Measurements from ENCODE around the gene BEST4.
"Not testable (repeated sequence)": the region's sequence is repeated elsewhere in the genome, so short reads cannot be mapped to it uniquely, and the experiment has no call there.

The BEST4 gene

DNA sequence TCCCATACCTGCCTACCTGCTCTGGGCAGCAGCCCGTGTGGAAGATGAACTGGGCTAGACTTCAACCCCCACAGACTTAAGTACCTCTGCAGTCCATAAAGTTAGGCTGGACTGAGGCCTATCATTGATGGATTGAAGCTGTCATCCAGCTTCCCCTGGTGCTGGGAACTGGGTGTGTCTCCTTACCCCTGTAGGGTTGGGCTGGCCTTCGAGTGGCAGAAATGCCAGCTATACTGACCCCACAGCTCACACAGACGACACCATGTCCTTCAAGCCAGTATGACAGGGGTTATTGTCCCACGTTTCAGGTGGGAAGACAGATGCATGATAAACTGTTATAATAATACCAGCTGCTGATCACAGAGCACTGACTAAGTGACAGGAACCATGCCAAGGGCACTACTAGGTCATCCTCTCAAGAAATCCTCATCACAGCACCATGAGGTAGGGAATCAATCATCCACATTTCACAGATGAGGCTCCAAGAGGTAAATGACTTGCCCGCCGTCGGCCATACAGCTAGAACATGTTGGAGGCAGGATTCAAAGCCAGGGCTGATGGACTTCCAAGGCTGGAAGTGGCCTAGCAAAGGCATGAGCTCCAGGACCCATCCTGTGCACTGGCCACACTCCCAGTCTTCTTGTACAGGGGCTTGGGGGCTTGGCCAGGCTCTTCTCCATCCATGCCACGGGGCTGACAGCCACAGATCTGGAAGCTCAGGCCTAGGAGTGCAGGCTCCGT is at the start of gene BEST4:
BEST4 (minus strand) TSS at position 51 of the 741 bp plus-strand sequence. CDS start 465 bp downstream, outside the sequence.
- intact Hi-C loops (cut with DNase I): no loop called here
- peak in 3 of 10 donors; percentile 24 to 45 (median 39) for DNase-seq

DNA sequence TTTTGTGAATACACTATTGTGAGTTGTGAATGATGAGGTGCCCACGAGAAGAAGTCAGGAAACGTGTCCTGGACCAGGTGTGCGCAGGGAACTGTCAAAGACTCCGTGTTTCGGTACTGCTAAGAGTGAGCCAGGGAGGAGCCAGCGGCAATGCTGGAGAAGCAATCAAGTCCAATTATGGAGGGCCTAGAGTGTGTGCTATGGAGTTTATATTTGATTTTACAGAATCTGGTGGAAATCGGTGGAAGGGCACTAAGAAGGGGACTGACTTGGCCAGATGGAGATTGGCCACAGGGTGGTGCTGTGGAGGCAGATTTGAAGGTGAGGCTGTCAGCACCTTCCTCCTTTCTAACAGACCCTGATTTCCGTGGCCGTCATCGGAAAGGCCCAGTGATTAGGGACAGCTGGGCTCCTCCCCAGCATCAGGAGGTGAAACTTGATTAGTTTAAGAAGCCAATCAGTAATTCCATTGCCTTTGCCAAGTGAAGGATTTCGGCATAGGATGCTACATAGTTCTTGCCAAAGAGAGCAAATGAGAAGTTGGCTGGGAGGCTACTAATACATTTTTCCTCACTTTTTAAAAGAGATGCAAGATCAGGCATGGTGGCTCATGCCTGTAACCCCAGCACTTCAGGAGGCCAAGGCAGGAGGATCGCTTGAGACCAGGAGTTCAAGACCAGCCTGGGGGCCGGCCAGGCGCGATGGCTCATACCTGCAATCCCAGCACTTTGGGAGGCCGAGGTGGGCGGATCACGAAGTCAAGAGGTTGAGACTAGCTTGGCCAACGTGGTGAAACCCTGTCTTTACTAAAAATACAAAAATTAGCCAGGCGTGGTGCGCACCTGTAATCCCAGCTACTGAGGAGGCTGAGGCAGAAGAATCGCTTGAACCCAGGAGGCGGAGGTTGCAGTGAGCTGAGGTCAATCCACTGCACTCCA is 48.0 kb upstream of the BEST4 start:
- DNase-seq: peak; percentile 64 to 97 (median 86)
- intact Hi-C loops (cut with DNase I): loop anchor here (5.0 to 10.0 kb wide), 4 partner anchors 104 to 469 kb away; partner anchors contain the start of genes EIF2B3, HECTD3, RNU5D-1 and UROD

DNA sequence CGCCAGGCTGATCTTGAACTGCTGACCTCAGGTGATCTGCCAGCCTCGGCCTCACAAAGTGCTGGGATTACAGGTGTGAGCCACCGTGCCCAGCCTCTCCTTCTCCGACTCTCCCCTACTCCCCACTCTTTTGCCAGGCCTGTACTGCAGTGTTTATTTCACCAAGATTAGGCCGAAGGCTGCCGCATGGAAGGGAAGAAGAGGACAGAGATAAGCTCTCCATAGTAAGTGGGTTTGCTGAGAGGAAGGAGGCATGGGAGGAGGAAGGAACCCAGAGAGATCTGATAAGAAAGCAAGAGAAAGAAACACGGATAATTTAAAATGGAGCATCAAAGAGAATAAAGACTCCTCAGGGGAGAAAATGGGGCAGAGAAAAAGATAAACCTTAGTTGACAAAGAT is 46.4 kb upstream of the BEST4 start:
- DNase-seq: peak in 3 of 10 donors; percentile 1 to 26 (median 17)
- intact Hi-C loops (cut with DNase I): loop anchor here (10.0 kb wide), 1 partner anchor 470 kb away; no protein-coding TSS in a partner anchor

DNA sequence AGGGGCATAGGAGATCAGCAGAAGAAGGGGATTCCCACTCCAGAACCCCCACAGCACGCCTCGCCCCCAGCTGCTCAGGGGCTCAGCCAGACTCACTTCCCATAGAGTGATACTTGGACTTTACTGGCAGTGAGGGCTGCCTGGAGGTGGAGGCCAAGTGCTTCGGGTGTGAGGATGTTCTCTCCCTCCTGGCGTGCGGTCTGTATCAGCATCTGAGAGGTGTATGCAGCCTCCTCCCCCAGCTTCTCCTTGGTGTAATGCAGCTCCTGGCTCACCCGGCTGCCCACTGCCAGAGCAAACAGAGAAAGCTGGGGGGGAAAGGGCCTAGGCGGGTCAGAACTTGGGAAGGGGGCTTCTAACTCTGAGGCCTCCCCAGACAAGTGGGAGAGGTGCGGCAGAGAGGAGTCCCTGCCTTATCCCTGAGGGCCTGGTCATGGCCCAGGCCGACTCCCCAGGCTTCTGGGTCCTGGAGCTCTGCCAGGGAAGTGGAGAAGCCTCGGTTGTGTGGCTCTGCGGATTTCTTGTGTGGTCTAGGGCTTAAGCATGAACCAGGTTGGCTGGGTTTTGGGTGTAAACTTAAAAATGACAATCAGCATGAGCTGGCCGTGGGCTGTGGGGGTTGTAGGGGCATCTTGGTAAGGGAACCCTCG is 44.2 kb upstream of the BEST4 start:
- intact Hi-C loops (cut with DNase I): loop anchor here (10.0 kb wide), 1 partner anchor 473 kb away; no protein-coding TSS in a partner anchor
- peak in 3 of 10 donors; percentile 2 to 66 (median 57) for DNase-seq

DNA sequence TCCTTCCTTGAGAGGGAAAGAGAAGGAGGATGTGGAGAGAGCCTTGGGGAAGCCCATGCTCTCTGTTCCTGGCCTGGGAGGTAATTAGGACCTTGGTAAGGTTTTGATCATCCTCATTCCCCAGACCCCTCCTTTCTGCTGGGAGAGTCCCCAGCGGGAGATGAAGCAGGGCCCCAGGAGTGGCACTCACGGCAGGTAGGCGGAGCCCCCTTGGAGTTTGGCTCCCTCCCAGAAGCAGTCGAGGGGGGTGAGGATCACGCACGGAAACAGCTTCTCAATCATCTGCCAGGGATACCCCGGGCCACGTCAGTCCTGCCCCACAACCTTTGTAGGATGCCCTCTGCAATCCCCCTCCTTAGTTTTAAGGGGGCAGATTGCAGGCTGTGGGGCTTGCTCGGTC is 43.5 kb upstream of the BEST4 start:
- intact Hi-C loops (cut with DNase I): loop anchor here (10.0 kb wide), 1 partner anchor 473 kb away; no protein-coding TSS in a partner anchor
- peak in 3 of 10 donors; percentile 1 to 70 (median 48) for DNase-seq

DNA sequence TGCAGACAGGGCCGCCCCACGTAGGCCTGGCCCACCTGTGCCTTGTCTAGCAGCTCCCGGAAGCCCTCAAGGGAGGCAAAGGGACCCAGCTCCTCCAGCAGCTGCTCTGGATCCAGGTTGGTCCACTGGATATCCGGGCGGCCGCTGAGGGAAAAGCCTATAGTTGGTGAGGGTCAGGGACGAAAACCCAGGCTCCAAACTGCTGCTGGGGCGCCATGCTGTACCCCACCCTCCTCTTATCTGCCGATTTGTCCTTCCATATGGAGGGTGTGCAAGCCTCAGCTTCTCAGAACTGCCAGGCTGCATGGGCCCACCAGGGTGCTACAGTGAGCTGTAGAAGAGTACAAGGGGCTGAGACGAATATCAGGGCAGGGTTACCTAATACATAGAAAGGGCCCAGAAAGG is 42.9 kb upstream of the BEST4 start:
- intact Hi-C loops (cut with DNase I): loop anchor here (10.0 kb wide), 1 partner anchor 474 kb away; no protein-coding TSS in a partner anchor
- DNase-seq: peak in 3 of 10 donors; percentile 0 to 67 (median 67)

DNA sequence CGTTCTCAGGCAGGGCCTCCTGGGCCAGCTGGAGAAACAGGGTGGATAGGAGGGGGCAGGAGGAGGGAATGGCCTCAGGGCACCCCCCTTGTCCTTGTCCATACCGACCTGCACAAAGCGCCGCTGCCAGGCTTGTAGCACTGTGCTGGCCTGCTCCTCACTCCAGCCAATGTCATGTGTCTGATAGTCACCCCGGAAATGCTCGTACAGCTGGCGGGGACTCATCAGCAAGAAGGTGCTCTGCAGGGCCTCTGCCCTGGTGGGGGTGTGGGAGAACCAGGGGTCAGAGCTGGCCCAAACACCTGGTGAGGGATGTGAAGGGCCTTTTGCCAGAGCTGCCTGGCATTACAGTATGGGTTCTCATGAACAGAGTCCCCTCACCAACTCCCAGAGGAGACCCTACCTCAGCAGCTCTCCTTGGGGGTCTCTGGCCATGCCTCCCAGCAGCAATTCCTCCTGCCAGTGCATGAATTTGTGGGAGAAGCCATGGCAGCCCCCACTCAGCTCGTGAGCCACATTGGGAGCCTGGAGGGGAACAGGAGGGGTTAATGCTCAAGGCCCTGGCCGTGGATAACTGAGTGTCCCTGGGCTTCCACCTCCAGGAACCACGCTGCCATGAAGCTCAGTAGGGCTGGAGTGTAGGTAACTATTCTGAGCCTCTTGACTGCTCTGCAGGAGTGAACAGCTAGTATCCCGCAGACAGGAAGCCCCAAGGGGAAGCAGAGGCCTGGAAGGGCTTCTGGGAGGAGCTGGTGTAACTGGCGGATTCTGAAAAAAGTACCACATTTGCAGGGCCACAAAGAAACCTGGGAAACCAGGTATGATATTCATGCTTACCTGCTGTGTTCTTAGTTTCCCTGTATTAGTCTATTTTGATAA is 41.8 kb upstream of the BEST4 start:
- intact Hi-C loops (cut with DNase I): loop anchor here (10.0 kb wide), 1 partner anchor 475 kb away; no protein-coding TSS in a partner anchor
- DNase-seq: peak in 2 of 10 donors; percentile 69 to 77

DNA sequence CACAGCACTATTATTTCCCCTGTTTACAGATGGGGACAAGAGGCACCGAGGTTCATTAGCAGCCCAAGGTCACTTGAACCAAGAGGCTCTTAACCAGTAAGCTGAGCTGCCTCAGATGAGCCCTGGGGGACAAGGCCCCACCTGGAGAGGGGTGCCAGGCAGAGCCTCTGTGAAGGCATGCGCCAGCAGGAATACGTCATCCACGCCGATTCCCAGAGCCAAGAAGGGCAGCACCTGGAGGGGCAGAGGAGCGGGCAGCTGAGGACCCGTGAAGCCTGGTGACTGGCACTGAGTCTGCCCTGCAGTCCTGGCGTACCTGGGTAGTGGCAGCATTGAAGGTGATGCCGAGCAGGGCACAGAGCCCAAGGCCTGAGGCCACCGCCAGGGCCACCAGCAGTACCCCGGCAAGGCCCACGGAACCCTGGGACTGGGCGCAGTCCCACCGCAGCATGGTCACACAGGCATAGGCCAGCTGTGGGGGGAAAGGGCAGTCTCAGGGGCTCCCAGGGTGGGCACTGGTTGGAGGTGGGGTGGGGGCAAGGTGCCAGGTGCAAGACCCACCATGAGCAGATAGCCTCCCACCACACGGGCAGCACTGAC is 41.0 kb upstream of the BEST4 start:
- DNase-seq: peak in 2 of 10 donors; percentile 52 to 81
- intact Hi-C loops (cut with DNase I): no loop called here

DNA sequence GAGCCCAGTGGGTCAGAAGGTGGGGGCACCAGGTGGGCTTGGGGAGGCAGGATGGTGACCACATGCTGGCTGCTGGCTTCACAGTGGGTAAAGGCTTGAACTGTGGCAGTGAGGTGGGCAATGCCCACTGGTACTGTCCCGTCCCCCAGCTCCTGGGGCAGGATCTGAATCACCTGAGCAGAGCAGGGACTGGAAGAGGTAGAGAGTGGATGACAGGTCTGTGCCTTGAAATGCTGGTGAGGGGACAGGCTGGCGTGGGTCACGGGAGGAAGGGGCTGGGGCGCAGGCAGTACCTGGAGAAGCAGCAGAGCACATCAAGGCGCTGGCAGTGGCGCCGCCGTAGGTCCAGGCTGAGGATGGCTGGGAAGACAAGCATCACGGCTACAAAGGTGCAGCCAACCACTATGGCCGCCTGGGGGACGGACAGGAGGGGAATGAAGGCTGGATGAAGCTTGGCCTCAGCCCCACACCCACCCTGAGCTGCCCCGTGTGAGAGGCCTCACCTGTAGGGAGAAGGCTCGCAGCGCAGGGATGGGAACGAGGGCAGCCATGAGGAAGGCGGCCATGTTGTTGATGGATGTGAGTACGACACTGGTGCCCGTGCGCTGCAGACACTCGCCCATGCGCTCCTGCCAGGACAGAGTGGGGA is 40.2 kb upstream of the BEST4 start:
- peak in 2 of 10 donors; percentile 42 to 62 for DNase-seq
- intact Hi-C loops (cut with DNase I): no loop called here

DNA sequence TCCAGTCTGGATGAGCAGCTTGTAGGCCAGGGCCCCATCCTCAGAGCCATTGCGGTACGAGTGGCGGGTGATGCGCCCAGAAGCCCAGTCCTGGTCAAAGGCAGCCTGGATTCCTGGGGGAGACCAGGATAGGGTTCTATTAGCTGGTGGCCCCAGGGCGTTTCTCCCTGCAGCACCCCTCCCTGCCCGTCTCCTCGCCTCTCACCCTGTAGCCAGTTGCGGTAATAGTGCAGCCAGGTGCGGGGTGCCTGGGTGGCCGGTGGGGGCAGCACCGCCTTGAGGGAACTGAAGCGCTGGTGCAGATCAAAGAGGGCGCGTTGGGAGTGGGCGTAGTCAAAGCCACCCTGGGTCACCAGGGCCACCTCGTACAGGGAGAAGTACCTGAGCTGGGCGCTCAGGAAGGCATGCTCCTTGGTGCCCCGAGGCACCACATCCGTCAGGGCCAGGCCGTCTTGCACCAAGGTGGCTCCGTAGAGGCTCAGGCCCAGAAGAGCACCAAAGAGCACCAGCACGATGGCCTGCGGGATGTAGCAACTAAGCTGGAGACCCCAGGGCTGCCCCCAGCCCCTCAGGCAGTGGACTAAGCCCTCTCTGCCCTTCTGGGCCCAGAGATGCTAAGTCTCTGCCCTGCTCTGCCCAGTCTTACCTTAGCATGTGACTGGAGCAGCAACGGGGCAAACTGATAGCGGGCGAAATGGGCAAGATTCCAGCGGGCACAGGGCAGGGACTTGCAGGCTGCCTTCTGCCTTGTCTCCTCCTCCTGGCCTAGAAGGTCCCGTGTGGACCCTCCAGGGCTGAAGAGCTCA is 39.4 kb upstream of the BEST4 start:
- intact Hi-C loops (cut with DNase I): no loop called here
- peak in 2 of 10 donors; percentile 70 to 74 for DNase-seq

DNA sequence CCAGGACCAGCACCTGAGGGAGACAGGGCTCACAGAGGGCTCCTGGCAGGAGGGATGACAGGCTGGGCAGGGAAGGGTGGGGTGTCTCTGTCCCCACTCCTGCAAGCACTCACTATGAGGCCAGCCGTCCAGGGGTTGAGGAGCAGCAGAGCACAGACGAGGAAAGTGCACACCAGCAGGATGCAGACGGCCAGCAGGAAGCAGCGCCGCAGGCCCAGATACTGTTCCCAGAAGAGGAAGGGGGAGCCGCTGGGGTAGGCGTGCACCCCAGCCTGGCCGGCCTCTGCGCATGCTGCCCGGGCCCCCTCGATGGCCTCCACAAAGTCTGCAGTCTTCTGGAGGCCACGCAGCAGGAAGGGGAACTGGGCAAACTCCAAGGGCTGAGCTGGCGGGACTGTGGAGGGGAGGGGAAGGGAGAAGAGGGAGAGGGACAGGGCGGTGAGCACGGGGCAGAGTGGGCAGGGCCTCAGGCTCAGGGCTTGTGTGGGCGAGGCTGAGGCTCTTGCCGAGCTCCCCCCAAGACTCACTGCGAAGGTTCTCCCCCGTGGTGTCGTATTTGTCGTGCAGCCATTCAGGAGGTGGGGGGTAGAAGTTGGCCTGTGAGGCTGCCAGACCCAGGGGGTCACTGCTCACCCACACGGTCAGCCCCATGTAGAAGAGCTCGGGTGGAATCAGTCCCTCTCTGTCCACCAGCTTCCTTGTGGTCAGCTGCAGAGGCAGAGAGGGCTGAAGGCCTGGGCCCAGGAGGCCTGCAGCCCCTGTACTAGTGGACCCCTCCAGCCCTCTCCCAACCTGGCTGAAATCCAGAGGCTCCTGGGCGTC is 38.6 kb upstream of the BEST4 start:
- peak in 4 of 10 donors; percentile 39 to 91 (median 78) for DNase-seq
- intact Hi-C loops (cut with DNase I): no loop called here

DNA sequence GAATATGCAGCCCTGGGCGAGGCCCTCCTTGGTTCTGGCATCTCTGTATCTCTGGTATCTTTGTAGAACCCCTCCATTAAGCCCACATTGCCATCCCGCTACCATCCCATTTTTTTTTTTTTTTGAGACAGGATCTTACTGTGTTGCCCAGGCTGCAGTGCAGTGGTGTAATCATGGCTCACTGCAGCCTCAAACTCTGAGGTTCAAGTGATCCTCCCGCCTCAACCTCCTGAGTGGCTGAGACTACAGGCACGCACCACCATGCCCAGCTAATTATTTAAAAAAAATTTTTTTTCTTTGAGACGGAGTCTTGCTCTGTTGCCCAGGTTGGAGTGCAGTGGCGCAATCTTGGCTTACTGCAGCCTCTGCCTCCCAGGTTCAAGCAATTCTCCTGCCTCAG is 36.4 kb upstream of the BEST4 start:
- intact Hi-C loops (cut with DNase I): not testable (repeated sequence)

DNA sequence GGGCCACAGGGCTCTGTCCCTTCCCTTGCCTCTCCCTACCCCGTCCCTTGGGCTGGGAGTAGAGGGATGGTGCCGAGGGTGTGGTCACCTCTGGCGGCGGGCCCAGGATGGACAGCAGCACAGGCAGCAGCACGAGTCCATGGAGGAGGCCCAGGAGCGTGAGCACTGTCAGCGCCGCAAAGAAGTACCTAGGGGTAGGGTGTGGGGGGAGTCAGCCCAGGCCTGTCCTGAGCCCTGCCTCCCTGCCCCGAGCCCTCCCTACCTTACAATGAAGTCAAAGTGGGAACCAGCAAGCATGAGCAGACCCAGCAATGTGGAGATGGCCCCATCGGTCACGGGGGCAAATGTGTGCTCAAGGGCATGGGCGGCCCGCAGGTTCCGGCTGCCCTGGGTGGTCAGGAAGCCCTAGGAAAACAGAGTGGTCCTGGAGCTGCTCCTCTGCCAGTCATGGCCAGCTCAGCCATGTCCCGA is 35.0 kb upstream of the BEST4 start:
- intact Hi-C loops (cut with DNase I): no loop called here
- peak in 3 of 10 donors; percentile 65 to 76 (median 68) for DNase-seq

More for the DNA sequence above, 36.4 kb upstream of the BEST4 start:
- peak in 3 of 10 donors; percentile 10 to 14 (median 11) for DNase-seq

DNA sequence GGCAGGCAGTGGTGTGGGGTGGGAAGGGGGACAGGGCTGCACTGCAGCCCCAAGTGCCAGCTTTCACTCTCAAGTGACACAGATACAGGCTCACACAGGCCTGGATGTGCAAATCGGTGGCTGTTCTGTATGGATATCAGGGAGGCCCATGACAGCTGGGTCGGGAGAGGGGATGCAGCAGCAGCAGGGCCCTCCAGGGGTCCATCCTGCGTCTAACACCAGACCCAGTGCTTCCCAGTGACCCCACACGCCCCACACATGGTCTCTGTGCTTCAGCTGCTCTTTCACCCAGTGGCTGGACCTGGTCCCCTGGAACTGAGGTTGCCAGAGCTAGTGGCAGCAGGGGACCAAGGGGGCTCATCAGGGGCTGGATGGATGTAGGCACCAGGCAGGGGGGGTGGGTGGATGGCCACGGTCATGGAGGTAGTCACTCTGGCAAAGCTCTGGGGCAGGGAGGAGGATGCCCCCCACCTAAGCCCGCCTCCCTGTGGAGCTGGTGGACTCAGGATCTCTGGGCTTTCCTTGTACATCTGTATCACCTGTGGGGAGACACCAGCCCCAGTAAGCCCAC is 34.2 kb upstream of the BEST4 start:
- intact Hi-C loops (cut with DNase I): no loop called here
- peak in 3 of 10 donors; percentile 32 to 73 (median 62) for DNase-seq

DNA sequence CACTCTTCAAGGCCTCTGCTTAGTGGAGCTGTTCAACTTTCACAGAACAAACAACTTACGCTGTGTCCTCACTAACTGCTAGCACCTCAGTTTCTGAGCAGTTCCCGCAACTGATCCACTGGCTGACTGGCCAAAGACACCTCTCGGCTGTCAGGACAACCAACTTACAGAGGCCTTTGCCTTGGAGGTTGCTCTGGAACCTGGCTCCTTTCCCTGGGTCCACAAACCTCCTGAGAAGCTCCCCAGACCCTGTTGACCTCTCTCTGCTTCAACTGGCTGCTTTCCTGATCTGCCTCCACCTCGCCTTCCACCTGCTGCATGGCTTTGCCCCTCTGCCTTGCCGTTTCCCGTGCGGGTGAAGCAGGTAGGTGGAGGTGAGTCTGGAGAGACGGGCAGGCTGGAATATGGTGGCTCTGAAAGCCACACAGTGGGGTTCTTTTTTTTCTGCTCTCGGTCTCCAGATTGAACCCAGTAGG is 33.3 kb upstream of the BEST4 start:
- intact Hi-C loops (cut with DNase I): no loop called here
- peak in 3 of 10 donors; percentile 42 to 55 (median 55) for DNase-seq

All from posterior cingulate gyrus (tissue), 11 donors.